Activated naive CD8-positive, alpha-beta T cell (primary cell): ENCODE data around the gene CEP104.

Experiments used
- H3K27ac Mint-ChIP-seq: one replicate; pipeline ENCODE4 v1.8.0; 2021; ENCODE audit warnings: mixed read lengths
- H3K27me3 Mint-ChIP-seq: one replicate; pipeline ENCODE4 v1.8.0; 2021; ENCODE audit warnings: mixed read lengths
- H3K36me3 Mint-ChIP-seq: one replicate; pipeline ENCODE4 v1.8.0; 2021; ENCODE audit warnings: mixed read lengths
- H3K4me1 Mint-ChIP-seq: one replicate; pipeline ENCODE4 v1.8.0; 2021; ENCODE audit warnings: low read depth, mixed read lengths
- H3K4me3 Mint-ChIP-seq: one replicate; pipeline ENCODE4 v1.8.0; 2021; ENCODE audit warnings: mild to moderate bottlenecking, mixed read lengths
- H3K9me3 Mint-ChIP-seq: one replicate; pipeline ENCODE4 v1.8.0; 2021; ENCODE audit warnings: low read depth, mixed read lengths

The CEP104 gene

DNA sequence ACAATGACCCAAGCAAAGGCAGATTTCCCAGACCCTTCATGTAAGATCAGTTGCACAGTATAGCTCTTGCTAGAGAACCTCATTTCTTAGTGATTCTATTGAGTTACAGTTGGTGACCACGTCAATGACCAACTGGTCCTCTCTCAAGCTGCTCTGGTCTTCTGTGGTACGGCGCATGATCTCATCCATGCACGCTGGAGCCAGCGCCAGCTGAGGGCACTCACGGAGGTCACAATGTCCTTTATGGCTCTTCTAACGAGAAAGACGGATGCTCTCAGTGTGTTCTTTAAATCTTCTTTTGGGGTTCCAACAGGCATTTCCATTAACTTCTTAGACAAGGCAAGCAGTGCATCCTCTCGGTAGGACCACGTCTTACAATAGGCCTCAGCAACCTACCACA, 22.3 kb downstream of the CEP104 start:
- Mint-ChIP-seq H3K36me3 (peaks cover 28% of the 10 kb centered on the region), H3K27me3 (no peaks in the 10 kb centered on the region), H3K27ac (no peak overlapping the region), H3K4me1 (no peaks in the 10 kb centered on the region), H3K9me3 (peaks cover 4% of the 10 kb centered on the region), H3K4me3 (no peak overlapping the region)

DNA sequence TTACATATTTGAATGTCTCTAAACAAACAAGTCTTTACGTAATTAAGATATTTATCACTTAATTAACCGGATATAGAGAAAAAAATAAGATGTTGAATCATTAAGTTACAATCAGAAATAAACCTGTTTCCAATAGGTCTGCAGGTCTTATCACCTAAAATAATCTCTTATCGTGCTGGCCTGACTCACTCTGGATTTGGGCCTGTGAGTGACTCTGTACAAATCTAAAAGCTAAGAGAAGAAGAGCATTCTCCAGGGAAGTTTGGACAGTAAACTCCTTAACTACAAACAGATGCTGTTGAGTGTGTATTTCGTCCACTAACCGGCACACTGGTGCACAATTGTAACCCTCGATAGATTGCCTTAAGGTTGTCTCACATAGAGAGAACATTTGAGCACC, 25.3 kb downstream of the CEP104 start:
- Mint-ChIP-seq H3K36me3 (peaks cover 5% of the 10 kb centered on the region), H3K4me3 (no peak overlapping the region), H3K27me3 (no peaks in the 10 kb centered on the region), H3K4me1 (no peaks in the 10 kb centered on the region), H3K9me3 (no peaks in the 10 kb centered on the region), H3K27ac (no peak overlapping the region)

DNA sequence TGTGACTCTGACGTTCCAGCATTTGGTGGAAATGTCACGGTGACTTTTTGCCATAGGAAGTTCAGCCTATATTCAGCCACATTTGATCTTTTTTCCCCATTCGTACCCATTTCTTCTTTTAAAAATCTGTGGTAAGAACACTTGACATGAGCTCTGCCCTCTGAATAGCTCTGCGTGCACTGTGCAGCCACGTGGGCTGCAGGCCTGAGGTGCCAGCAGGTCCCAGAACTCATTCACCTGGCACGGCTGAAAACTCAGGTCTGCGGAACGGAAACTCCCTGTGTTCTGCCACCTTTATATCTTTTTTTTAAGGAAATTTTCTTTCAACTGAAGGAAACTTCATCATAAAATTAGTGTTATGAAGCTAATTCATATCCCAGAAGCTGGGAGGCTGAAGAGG, 28.6 kb downstream of the CEP104 start:
- Mint-ChIP-seq H3K27ac (no peak overlapping the region), H3K9me3 (no peaks in the 10 kb centered on the region), H3K27me3 (no peaks in the 10 kb centered on the region), H3K36me3 (peaks cover 5% of the 10 kb centered on the region), H3K4me3 (no peak overlapping the region), H3K4me1 (no peaks in the 10 kb centered on the region)

DNA sequence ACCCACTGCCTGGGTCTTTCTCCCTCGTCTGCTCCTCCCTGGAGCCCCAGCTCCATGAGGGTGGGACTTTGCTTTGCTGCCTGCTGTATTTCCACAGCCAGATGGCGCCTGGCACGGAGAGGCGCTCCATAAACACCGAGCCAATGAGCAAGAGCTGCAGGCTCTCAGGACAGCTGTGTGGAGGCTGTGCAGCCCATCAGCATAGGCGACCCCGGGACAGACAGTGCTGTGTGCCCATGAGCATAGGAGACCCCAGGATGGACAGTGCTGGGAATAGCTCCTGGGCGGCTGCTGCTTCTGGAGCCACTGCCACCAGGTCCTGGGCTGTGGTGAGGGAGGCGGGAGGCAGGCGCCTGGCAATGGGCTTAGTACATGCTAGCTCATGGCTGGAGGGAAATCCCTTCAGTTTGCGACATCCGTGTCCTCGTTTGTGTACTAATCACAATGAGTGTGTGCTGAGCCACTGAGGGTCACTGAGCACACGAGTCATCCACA, 29.2 kb downstream of the CEP104 start:
- Mint-ChIP-seq H3K4me3 (no peak overlapping the region), H3K27ac (no peak overlapping the region), H3K4me1 (no peaks in the 10 kb centered on the region), H3K27me3 (no peaks in the 10 kb centered on the region), H3K9me3 (no peaks in the 10 kb centered on the region), H3K36me3 (peaks cover 5% of the 10 kb centered on the region)

DNA sequence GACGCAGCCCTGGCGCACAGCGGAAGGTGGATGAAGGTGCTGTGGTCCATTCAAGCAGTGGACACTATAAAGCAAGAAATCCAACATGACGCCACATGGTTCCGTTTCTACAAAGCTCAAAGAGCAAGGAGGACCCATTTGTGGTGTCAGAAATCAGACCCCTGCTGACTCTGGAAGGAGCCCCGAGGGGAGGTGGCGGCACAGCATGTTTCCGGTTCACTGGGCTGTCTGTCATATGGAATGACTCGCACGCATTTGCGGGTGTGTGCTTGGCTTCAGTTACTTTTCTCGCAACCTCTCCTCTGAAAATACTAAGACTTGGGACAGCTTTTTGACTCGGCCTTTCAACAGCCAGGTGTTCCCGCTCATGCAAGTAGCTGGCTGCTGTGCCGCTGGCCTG, 31.7 kb downstream of the CEP104 start:
- Mint-ChIP-seq H3K27ac (no peak overlapping the region), H3K36me3 (peaks cover 2% of the 10 kb centered on the region), H3K4me1 (no peaks in the 10 kb centered on the region), H3K4me3 (no peak overlapping the region), H3K9me3 (no peaks in the 10 kb centered on the region), H3K27me3 (no peaks in the 10 kb centered on the region)

DNA sequence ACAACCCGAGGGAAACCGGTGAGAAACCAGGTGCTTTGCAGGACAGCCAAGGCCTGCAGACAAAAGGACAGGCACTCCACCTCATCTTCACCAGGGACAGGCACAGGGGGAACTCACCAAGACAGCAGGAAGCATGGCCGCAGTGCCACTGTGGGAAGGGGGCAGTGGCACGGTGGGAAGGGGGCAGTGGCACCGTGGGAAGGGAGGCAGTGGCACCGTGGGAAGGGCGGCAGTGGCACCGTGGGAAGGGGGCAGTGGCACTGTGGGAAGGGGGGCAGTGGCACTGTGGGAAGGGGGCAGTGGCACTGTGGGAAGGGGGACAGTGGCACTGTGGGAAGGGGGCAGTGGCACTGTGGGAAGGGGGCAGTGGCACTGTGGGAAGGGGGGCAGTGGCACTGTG, 32.4 kb downstream of the CEP104 start:
- Mint-ChIP-seq H3K36me3 (peaks cover 2% of the 10 kb centered on the region), H3K9me3 (no peaks in the 10 kb centered on the region), H3K4me1 (no peaks in the 10 kb centered on the region), H3K4me3 (no peak overlapping the region), H3K27me3 (no peaks in the 10 kb centered on the region), H3K27ac (no peak overlapping the region)

DNA sequence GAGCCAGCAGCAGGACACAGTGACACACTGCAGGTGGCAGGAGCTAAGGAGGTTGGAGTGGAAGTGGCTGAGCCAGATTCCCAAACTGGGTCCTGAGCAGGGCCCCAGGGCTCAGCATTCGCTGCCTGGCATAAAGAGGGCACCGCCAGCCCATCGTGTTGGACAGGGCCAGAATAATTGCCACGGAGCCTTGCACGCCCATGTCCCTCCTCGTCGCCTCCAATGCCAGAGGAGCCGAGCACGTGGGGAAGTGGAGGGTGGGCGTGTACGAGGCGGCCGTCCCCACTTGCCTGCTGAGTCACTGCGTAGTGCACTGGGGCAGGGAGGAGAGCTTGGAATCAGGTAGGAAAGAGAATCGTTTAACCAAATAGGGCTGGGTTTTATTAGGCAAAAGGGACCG, 34.6 kb downstream of the CEP104 start:
- Mint-ChIP-seq H3K27ac (no peak overlapping the region), H3K9me3 (no peaks in the 10 kb centered on the region), H3K36me3 (no peaks in the 10 kb centered on the region), H3K4me1 (no peaks in the 10 kb centered on the region), H3K27me3 (no peaks in the 10 kb centered on the region), H3K4me3 (no peak overlapping the region)

DNA sequence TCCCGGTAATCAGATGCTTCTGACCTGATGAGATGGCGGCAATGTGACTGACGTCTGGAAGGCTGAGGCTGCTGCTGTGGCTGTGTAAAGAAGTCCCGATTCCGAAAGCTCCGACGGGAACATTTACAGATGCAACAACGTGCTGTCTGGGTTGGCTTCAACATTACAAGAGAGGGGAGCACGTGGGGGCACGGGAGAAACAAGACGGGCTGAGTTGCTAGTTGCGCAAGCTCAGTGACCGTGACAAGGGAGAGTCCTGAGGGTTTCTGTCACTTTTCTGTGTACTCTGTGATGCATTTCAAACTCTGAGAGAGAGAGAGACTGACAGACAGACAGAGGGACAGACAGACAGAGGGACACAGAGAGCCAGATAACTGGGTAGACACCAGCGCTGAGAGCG, 35.1 kb downstream of the CEP104 start:
- Mint-ChIP-seq H3K4me3 (no peak overlapping the region), H3K9me3 (no peaks in the 10 kb centered on the region), H3K27me3 (no peaks in the 10 kb centered on the region), H3K27ac (no peak overlapping the region), H3K36me3 (no peaks in the 10 kb centered on the region), H3K4me1 (no peaks in the 10 kb centered on the region)

DNA sequence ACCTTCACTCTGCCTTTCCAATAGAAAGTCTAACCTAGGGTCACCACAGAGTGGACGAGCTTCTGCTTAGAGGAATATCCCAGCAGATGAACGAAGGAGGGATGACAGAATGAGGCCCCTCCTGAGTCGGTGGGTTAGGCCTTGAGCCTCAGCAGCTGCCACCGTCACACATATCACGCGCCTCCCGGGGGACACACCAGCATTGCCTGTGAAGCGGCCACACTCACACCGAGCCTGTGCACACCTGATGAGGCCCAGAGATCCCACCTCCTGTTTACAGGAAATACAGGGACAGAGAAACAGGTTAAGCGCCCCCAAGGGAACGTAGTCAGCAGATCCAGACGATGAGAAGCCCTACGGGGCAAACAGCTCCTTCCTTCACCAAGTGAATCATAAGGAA, 35.6 kb downstream of the CEP104 start:
- H3K4me3 Mint-ChIP-seq = no peak overlapping the region
- H3K4me1 Mint-ChIP-seq = no peaks in the 10 kb centered on the region
- no peaks in the 10 kb centered on the region for H3K27me3 Mint-ChIP-seq
- H3K9me3 Mint-ChIP-seq = no peaks in the 10 kb centered on the region
- H3K36me3 Mint-ChIP-seq = no peaks in the 10 kb centered on the region
- H3K27ac Mint-ChIP-seq = no peak overlapping the region

DNA sequence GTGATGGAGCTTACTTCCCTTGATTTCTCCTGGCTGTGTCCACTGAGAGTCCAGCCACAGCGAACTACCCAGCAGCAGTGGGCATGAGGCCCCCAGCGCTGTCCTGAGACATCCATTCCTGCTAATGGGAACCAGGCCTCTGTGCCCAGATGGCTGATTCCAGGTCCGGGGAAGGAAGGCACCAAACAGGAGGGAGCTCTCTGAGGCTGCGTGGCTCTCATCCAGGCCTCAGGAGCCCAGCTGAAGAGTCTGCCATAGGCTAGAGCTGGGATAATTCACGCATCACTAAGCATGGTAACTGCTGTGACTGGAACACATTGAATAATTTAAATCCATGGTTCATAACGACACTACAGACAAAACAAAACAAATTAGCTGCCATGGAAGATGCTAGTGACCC, 36.0 kb downstream of the CEP104 start:
- Mint-ChIP-seq H3K36me3 (peaks cover 1% of the 10 kb centered on the region), H3K27ac (no peak overlapping the region), H3K4me1 (no peaks in the 10 kb centered on the region), H3K4me3 (no peak overlapping the region), H3K9me3 (no peaks in the 10 kb centered on the region), H3K27me3 (no peaks in the 10 kb centered on the region)

DNA sequence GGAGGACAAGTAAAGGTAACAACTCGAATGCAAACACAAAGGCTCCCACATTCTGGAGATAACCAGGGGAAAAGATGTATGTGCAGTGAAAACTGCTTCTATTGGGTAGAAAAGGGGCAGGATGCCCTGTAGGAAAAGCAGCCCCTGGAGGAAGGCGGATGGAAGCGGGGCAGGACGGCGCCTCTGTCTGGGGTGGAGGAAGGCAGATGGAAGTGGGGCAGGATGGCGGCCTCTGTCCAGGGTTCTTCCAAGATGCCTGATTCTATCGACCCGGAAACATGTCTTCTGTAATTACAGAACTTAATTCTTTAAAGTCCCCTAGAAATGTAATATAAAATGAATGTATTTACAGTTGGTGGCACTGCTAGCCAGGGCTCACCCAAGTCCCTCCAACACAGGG, 36.7 kb downstream of the CEP104 start:
- H3K36me3 Mint-ChIP-seq = peaks cover 3% of the 10 kb centered on the region
- H3K4me1 Mint-ChIP-seq = no peaks in the 10 kb centered on the region
- no peak overlapping the region for H3K27ac Mint-ChIP-seq
- no peak overlapping the region for H3K4me3 Mint-ChIP-seq
- H3K9me3 Mint-ChIP-seq = no peaks in the 10 kb centered on the region
- no peaks in the 10 kb centered on the region for H3K27me3 Mint-ChIP-seq

DNA sequence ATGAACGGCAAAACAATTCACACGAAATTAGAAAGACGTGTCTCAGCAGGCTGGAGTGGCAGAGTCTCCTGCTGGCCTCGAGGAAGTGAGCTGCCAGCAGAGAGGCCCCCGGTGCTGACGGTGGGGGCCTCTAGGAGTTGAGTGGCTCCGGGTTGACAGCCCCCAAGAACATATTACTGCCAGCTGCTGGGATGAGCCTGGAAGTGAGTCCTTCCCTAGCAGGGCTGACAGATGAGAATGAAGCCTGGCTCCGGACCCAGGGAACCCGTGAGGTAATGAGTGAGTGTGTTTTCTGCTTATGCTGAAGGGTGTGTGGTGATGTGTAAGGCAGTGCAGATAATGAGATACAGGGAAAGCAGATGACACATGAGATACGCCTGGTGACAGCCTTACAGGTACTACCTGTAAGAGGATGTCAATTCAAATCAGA, 37.2 kb downstream of the CEP104 start:
- Mint-ChIP-seq H3K4me1 (no peaks in the 10 kb centered on the region), H3K27me3 (no peaks in the 10 kb centered on the region), H3K4me3 (no peak overlapping the region), H3K27ac (no peak overlapping the region), H3K36me3 (peaks cover 6% of the 10 kb centered on the region), H3K9me3 (no peaks in the 10 kb centered on the region)

DNA sequence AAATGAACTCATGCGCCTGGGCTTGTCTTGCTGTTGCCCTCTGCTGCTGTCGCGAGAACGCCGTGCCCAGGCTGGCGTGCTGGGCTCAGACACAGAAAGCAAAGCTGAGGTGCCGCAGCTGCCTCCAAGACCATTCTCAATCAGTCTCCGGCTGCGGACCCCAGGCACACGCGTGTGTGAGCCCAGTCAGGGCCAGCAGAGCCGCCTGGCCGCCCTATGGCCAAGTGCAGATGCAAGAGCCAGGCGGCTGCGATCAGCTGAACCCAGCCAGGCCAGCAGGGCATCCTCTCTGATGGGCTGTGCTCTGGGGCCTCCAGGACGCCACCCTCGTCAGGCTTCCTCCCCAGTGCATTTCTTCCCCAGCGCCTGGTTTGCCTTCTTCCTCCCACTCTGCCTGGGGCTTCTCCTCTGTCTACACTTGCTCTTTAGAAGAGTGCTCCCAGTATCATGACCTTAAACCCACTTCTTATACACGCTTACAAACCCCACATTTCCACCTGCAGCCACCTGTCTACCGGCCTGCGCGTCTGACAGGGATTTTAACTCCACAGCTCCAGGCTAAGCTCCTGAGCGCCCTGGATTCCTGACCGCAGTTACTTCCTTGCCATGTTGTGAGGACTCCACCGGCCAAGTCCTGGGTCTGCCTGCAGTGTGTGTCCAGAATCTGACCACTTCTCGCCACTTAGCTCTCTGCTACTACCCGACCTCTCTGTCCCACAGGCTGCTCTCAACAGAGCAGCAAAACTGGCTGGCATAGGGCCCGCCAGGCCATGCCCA, 39.0 kb downstream of the CEP104 start:
- peaks cover 7% of the 10 kb centered on the region for H3K36me3 Mint-ChIP-seq
- no peak overlapping the region for H3K27ac Mint-ChIP-seq
- H3K4me3 Mint-ChIP-seq = no peak overlapping the region
- no peaks in the 10 kb centered on the region for H3K27me3 Mint-ChIP-seq
- H3K4me1 Mint-ChIP-seq = no peaks in the 10 kb centered on the region
- H3K9me3 Mint-ChIP-seq = no peaks in the 10 kb centered on the region

DNA sequence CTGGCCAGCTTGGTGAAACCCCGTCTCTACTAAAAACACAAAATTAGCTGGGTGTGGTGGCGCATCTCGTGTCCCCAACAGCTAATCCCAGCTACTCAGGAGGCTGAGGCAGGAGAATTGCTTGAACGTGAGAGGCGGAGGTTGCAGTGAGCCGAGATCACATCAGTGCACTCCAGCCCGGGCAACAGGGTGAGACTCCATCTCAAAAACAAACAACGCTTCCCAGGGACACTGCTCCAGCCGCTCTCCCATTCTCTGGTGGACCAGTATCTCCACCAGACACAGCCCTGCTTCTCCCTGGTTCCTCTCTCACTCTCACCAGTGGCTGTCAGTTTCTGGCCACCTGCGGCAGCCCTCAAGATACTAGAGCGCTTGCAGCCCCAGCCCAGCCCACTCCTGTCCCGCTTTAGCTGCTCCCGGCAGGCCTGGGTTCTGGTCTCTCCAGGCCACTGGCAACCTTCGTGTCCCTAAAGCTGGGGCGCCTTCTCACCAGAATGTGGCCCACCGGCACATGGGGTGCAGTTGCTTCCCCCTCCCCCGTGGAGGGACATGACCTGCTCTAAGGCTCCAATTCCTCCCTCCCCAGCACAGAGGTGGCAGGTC, 39.8 kb downstream of the CEP104 start:
- Mint-ChIP-seq H3K4me3 (no peak overlapping the region), H3K27ac (no peak overlapping the region), H3K9me3 (no peaks in the 10 kb centered on the region), H3K27me3 (no peaks in the 10 kb centered on the region), H3K36me3 (peaks cover 7% of the 10 kb centered on the region), H3K4me1 (no peaks in the 10 kb centered on the region)

DNA sequence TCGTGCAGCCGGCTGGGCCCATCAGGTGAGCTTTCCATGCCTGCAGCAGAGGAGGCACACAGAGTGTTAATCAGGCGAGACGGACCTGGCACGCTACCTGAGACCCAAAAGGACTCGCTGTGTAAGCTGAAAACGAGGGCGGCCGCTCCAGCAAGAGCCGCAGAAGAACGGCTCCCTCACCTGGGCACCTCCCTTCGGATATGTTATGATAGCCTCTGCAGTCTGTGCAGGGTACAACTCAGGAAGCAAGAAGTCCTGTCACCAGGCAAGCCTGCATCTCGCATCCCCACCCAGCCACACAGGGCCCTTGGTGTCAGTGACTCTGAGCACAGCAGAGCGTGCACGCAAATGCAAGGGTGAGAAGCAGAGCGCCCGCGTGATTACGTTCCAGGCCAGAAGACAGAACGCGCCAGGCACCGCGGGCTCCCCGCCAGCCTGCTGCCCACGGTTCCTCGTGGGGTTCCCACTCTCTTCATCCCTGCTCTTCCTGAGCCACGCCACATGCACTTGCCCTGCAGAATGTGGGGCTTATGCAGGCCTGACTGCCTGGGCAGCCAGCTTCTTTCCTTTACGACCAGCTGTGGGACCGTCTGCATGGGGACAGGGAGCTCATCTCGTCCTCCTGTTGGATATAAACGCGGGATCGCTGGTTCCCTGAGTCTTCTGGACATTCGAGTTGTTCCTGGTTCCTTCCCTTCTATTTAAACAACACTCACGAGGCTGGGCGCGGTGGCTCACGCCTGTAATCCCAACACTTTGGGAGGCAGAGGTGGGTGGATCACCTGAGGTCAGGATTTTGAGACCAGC, 40.5 kb downstream of the CEP104 start:
- H3K4me3 Mint-ChIP-seq = no peak overlapping the region
- peaks cover 7% of the 10 kb centered on the region for H3K36me3 Mint-ChIP-seq

More for the DNA sequence above, 40.5 kb downstream of the CEP104 start:
- H3K9me3 Mint-ChIP-seq = no peaks in the 10 kb centered on the region
- H3K4me1 Mint-ChIP-seq = no peaks in the 10 kb centered on the region
- no peak overlapping the region for H3K27ac Mint-ChIP-seq
- no peaks in the 10 kb centered on the region for H3K27me3 Mint-ChIP-seq
